Measurements from ENCODE around the gene ADGRL3. TPM values are rescaled to one million over a fixed set of nuclear protein-coding genes. Genes with fewer than 3 reads are reported as not detected.

The ADGRL3 gene
- total RNA-seq, 4 donors from 2014 or later, result 0.19 to 7.8 (median 1.3) TPM

DNA sequence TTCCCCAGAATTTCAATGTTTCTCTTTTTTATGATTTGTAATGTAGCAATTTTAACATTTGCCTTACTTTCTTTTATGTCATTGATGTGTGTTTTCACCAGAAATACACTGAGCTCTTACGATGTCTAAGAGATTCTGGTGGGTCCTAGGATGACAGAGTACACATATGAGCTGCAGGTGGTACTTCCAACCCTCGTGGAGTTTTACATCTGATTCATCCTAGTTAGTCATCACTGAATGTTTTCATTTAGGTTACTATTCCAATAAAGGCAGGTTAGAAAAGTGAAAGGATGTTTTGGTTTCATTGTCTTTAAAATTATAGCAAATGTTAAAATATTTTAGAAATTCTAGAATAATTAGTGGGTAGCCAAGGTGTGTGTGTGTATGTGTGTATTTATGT lies 605.9 kb downstream of the ADGRL3 start:
- Histone ChIP-seq H3K27me3 (no peaks in the 10 kb centered on the region), H3K4me1 (no peaks in the 10 kb centered on the region), H3K4me3 (no peak overlapping the region), H3K36me3 (no peaks in the 10 kb centered on the region), H3K9me3 (no peaks in the 10 kb centered on the region), H3K27ac (no peak overlapping the region)
- no peak for TF ChIP-seq POLR2A (IDR thresholded peaks at IDR 0.05)
- TF ChIP-seq, protein P1, sequence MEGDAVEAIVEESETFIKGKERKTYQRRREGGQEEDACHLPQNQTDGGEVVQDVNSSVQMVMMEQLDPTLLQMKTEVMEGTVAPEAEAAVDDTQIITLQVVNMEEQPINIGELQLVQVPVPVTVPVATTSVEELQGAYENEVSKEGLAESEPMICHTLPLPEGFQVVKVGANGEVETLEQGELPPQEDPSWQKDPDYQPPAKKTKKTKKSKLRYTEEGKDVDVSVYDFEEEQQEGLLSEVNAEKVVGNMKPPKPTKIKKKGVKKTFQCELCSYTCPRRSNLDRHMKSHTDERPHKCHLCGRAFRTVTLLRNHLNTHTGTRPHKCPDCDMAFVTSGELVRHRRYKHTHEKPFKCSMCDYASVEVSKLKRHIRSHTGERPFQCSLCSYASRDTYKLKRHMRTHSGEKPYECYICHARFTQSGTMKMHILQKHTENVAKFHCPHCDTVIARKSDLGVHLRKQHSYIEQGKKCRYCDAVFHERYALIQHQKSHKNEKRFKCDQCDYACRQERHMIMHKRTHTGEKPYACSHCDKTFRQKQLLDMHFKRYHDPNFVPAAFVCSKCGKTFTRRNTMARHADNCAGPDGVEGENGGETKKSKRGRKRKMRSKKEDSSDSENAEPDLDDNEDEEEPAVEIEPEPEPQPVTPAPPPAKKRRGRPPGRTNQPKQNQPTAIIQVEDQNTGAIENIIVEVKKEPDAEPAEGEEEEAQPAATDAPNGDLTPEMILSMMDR (IDR thresholded peaks at IDR 0.05), result no peak
- no peak for DNase-seq
- intact Hi-C loops (cut with DNase I), result no loop called here
- WGBS, 2 donors, result 57 to 60% methylated on average over 2 of the region's 2 CpGs

DNA sequence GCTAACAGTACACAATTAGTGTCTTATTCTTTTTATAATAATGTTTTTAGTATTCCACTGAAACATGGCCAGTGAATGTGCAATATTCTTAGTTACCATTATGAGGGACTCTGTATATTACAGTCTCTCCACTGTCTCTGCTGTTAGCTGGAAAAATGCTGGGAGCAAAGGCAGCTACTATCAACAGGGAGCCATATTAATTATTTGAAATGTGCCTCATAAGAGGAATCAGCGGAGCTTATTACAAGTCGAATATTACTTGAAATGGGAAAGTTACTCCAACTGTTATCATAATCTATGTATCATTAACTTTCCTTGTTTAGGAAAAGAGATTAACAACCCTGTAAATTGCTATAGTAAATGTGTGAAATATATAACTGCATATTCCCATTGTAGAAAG lies 612.0 kb downstream of the ADGRL3 start:
- no peak overlapping the region for H3K27ac ChIP-seq
- 71 to 90% methylated on average over 2 of the region's 2 CpGs for WGBS, 2 donors
- H3K9me3 ChIP-seq, result no peaks in the 10 kb centered on the region
- no peak for TF ChIP-seq POLR2A (IDR thresholded peaks at IDR 0.05)
- H3K27me3 ChIP-seq, result no peaks in the 10 kb centered on the region
- intact Hi-C loops (cut with DNase I), result no loop called here
- no peak overlapping the region for H3K4me3 ChIP-seq
- DNase-seq, result no peak
- no peaks in the 10 kb centered on the region for H3K4me1 ChIP-seq
- no peaks in the 10 kb centered on the region for H3K36me3 ChIP-seq

DNA sequence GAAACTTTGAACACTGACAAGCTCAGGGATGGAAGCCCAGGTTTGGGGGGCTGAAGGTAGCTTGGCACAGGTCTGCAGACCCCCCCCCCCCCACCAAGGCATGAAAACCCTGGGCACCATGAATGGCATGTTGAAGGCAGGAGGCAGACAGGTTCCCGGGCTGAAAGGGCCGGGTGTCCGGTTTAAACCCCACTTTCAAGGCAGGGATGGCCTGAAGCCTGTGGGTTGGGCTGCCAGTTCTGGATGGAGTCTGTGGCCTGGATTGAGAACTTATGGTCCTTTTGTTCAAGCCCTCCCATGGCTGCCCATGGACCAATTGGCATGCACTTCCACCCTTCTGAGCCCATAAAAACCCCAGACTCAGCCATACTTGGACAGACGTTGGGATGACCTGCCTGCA lies 616.9 kb downstream of the ADGRL3 start:
- WGBS, 2 donors, result 63 to 80% methylated on average over 1 of the region's 4 CpGs
- no peaks in the 10 kb centered on the region for H3K27me3 ChIP-seq

DNA sequence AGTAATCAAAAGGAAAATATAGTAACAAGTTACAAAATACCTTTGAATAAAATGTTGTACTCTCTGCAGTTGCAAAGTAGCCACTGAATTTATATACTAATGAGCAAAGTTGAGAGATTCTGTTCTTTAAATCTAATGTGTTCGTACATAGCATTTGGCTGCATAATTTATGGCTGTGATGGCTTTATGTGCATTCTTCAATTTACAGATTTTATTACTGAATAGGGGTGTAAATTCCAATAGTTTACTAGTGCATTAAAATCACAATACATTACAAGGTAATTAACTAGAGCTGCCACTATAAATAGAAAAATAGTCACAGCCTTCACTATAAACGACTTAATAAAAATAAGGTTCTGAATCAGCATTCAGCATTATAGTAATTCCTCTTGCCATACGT lies 620.0 kb downstream of the ADGRL3 start:
- Histone ChIP-seq H3K27me3 (no peaks in the 10 kb centered on the region), H3K9me3 (no peaks in the 10 kb centered on the region), H3K36me3 (no peaks in the 10 kb centered on the region), H3K27ac (no peak overlapping the region), H3K4me3 (no peak overlapping the region), H3K4me1 (no peaks in the 10 kb centered on the region)
- 67 to 80% methylated on average over 3 of the region's 3 CpGs for WGBS, 2 donors
- DNase-seq, result no peak
- no peak for TF ChIP-seq POLR2A (IDR thresholded peaks at IDR 0.05)
- TF ChIP-seq, protein P1 (IDR thresholded peaks at IDR 0.05), result no peak
- intact Hi-C loops (cut with DNase I), result no loop called here

More for the DNA sequence above, 616.9 kb downstream of the ADGRL3 start:
- Histone ChIP-seq H3K4me3 (no peak overlapping the region), H3K27ac (no peak overlapping the region), H3K9me3 (no peaks in the 10 kb centered on the region), H3K4me1 (no peaks in the 10 kb centered on the region), H3K36me3 (no peaks in the 10 kb centered on the region)
- no peak for DNase-seq
- intact Hi-C loops (cut with DNase I), result no loop called here
- no peak for TF ChIP-seq POLR2A (IDR thresholded peaks at IDR 0.05)
- TF ChIP-seq, protein P1 (IDR thresholded peaks at IDR 0.05), result no peak

DNA sequence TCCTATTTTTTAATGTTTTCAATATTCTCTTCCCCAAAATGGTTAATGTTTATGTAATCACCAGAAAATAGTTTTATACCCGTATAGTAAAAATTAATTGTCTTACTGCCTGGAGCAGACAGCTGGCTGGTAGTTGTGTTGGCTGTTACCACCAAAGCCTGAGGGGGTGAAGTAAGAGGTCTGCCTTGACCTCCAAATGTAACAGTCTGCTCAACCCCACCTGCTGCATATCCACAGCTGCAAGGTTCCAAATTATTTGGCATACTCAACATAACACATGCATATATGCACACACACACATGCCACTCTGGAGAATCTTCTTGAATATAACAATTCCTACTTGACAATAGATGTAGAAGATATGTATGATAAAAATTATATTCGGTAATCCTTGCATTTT lies 624.3 kb downstream of the ADGRL3 start:
- intact Hi-C loops (cut with DNase I), result no loop called here
- no peak for TF ChIP-seq POLR2A (IDR thresholded peaks at IDR 0.05)
- TF ChIP-seq, protein P1 (IDR thresholded peaks at IDR 0.05), result no peak
- H3K4me3 ChIP-seq, result no peak overlapping the region
- no peak for DNase-seq
- H3K27ac ChIP-seq, result no peak overlapping the region
- no peaks in the 10 kb centered on the region for H3K27me3 ChIP-seq
- no peaks in the 10 kb centered on the region for H3K9me3 ChIP-seq
- H3K36me3 ChIP-seq, result no peaks in the 10 kb centered on the region
- H3K4me1 ChIP-seq, result no peaks in the 10 kb centered on the region
- WGBS, 2 donors, result 68 to 74% methylated on average over 2 of the region's 2 CpGs

DNA sequence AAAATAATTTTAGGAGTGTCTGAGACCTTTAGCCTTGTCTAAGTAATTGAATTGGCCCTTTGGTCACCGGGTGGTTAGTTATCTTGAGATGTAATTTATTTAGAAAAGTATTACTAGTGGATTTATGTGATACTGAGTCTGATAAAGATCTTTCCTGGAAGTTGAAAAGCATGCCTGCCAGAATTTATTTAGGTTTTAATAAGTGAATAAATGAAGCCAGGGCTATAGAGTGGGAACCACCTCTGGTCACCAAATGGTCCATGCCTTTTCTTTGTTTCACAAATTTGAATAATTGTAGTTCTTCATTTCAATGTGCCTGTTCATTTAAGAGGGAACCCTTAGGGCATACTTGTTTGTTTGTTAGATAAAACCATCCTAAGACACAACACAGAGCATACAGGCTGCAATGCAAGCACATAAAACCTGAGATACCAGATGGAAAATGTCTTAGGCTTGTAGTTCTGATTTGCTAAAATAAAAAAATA lies 627.8 kb downstream of the ADGRL3 start:
- no peak overlapping the region for H3K4me3 ChIP-seq
- no peaks in the 10 kb centered on the region for H3K36me3 ChIP-seq
- H3K27ac ChIP-seq, result no peak overlapping the region
- intact Hi-C loops (cut with DNase I), result no loop called here
- H3K27me3 ChIP-seq, result no peaks in the 10 kb centered on the region
- no peak for TF ChIP-seq POLR2A (IDR thresholded peaks at IDR 0.05)
- TF ChIP-seq, protein P1 (IDR thresholded peaks at IDR 0.05), result no peak
- no peak for DNase-seq
- 11 to 48% methylated on average over 1 of the region's 1 CpG for WGBS, 2 donors
- H3K4me1 ChIP-seq, result no peaks in the 10 kb centered on the region
- no peaks in the 10 kb centered on the region for H3K9me3 ChIP-seq
